Liver (tissue), 9 donors: ENCODE measurements around the gene POGZ. TPM values are rescaled to one million over a fixed set of nuclear protein-coding genes. Genes with fewer than 3 reads are reported as not detected.

Experiments used
- DNase-seq: peaks from one replicate; pipeline ENCODE4 v3.0.0-alpha.2; 2017; ENCODE audit warnings: low spot score
- H3K27ac ChIP-seq, 2 donors: one replicate each; pipeline ENCODE4 v1.7.0; 2013; ENCODE audit warnings: inconsistent platforms in 2 of 2, low read length in 2 of 2, control low read depth in 1 of 2, low read depth in 1 of 2, mild to moderate bottlenecking in 1 of 2
- H3K27me3 ChIP-seq, 4 donors: one replicate each; pipeline versions ENCODE4 v1.6.1 to v1.7.0; 2013; ENCODE audit warnings: low read length in 3 of 4, inconsistent platforms in 1 of 4, mild to moderate bottlenecking in 1 of 4, moderate library complexity in 1 of 4; ENCODE audit not compliant: control insufficient read depth in 4 of 4, insufficient read depth in 4 of 4
- H3K36me3 ChIP-seq, 4 donors: one replicate each; pipeline versions ENCODE4 v1.6.1 to v1.7.0; 2013; ENCODE audit warnings: low read length in 3 of 4, mild to moderate bottlenecking in 3 of 4, low read depth in 1 of 4, moderate library complexity in 1 of 4; ENCODE audit not compliant: control insufficient read depth in 4 of 4, insufficient read depth in 3 of 4
- H3K4me1 ChIP-seq, 4 donors: one replicate each; pipeline versions ENCODE4 v1.6.1 to v1.7.0; 2013; ENCODE audit warnings: low read length in 3 of 4, mild to moderate bottlenecking in 3 of 4, moderate library complexity in 1 of 4; ENCODE audit not compliant: control insufficient read depth in 4 of 4, insufficient read depth in 4 of 4
- H3K4me3 ChIP-seq, 3 donors: one replicate each; pipeline versions ENCODE4 v1.6.1 to v1.7.0; 2013; ENCODE audit warnings: low read length in 3 of 3, control low read depth in 1 of 3, low read depth in 1 of 3, mild to moderate bottlenecking in 1 of 3
- H3K9ac ChIP-seq, 2 donors: one replicate each; pipeline ENCODE4 v1.7.0; 2013; ENCODE audit warnings: low read length in 2 of 2, mild to moderate bottlenecking in 2 of 2, moderate library complexity in 2 of 2, control low read depth in 1 of 2, low read depth in 1 of 2
- H3K9me3 ChIP-seq, 4 donors: one replicate each; pipeline versions ENCODE4 v1.6.1 to v1.7.0; 2013; ENCODE audit warnings: low read length in 3 of 4; ENCODE audit not compliant: control insufficient read depth in 4 of 4
- EGR1 ChIP-seq, 2 donors: IDR thresholded peaks; 2 replicates each; pipeline ENCODE4 v1.6.1; 2016 to 2018; ENCODE audit warnings: antibody characterized with exemption in 2 of 2, low read depth in 2 of 2
- FOXA1 ChIP-seq: IDR thresholded peaks from 2 replicates; pipeline ENCODE4 v1.6.1; 2016; ENCODE audit warnings: antibody characterized with exemption
- FOXA2 ChIP-seq: IDR thresholded peaks from 2 replicates; pipeline ENCODE4 v1.6.1; 2016; ENCODE audit warnings: antibody characterized with exemption
- HNF4A ChIP-seq, 2 donors: conservative IDR thresholded peaks; 2 replicates each; pipeline ENCODE4 v1.6.1; 2016; ENCODE audit warnings: antibody characterized with exemption in 2 of 2, mild to moderate bottlenecking in 2 of 2
- HNF4G ChIP-seq: IDR thresholded peaks from 2 replicates; pipeline ENCODE4 v1.6.1; 2016; ENCODE audit warnings: antibody characterized with exemption
- JUND ChIP-seq, 2 donors: IDR thresholded peaks; 2 replicates each; pipeline ENCODE4 v1.6.1; 2016; ENCODE audit warnings: antibody characterized with exemption in 2 of 2
- NR2F2 ChIP-seq: IDR thresholded peaks from 2 replicates; pipeline ENCODE4 v1.6.1; 2016; ENCODE audit warnings: antibody characterized with exemption
- RAD21 ChIP-seq, 2 donors: IDR thresholded peaks; 2 replicates each; pipeline ENCODE4 v1.6.1; 2016; ENCODE audit warnings: antibody characterized with exemption in 2 of 2, mild to moderate bottlenecking in 2 of 2
- RXRA ChIP-seq, 2 donors: IDR thresholded peaks; 2 replicates each; pipeline ENCODE4 v1.6.1; 2017 to 2018; ENCODE audit warnings: antibody characterized with exemption in 2 of 2, mild to moderate bottlenecking in 1 of 2
- SP1 ChIP-seq: IDR thresholded peaks from 2 replicates; pipeline ENCODE4 v1.6.1; 2018; ENCODE audit warnings: antibody characterized with exemption, mild to moderate bottlenecking
- TAF1 ChIP-seq: conservative IDR thresholded peaks from 2 replicates; pipeline ENCODE4 v1.6.1; 2016; ENCODE audit warnings: antibody characterized with exemption, mild to moderate bottlenecking
- YY1 ChIP-seq: IDR thresholded peaks from 2 replicates; pipeline ENCODE4 v1.6.1; 2016; ENCODE audit warnings: antibody characterized with exemption, mild to moderate bottlenecking
- WGBS: extraction: QIAGEN DNeasy Blood & Tissue Kit; methylation state at CpG from one replicate; pipeline ENCODE4 v1.1.7; 2013; 5-methylcytosine and 5-hydroxymethylcytosine counted together
- polyA plus RNA-seq, 2 donors: library from polyadenylated mRNA; stranded (reverse) in 1 of 2; unstranded in 1 of 2; fragments of 200-250 nt in 1 of 2; fragments of >200 nt in 1 of 2; fragmentation: Nextera tagmentation in 1 of 2; extraction: Ambion mirVana in 1 of 2; gene quantifications; one replicate each; pipeline versions ENCODE4 v1.2.1 to v1.2.3, GENCODE V29; 2013 to 2015
- total RNA-seq, 2 donors: library from RNA; depleted of rRNA; stranded (reverse); fragments of >200 nt; gene quantifications; one replicate each; pipeline ENCODE4 v1.2.3, GENCODE V29; 2014
- TF ChIP-seq, protein P1 (sequence below): IDR thresholded peaks from 2 replicates; pipeline ENCODE4 v1.6.1; 2016; ENCODE audit warnings: antibody characterized with exemption
- TF ChIP-seq, protein P2 (sequence below): IDR thresholded peaks from 2 replicates; pipeline ENCODE4 v1.6.1; 2016; ENCODE audit warnings: antibody characterized with exemption
- TF ChIP-seq, protein P3 (sequence below): fragments of 150-350 bp; IDR thresholded peaks from 2 replicates; pipeline ENCODE4 v1.5.1; 2017; ENCODE audit warnings: improper control_type of control experiment, low read depth, low read length; ENCODE audit not compliant: missing input control
- TF ChIP-seq, protein P4 (sequence below): IDR thresholded peaks from 2 replicates; pipeline ENCODE4 v1.6.1; 2016; ENCODE audit warnings: antibody characterized with exemption
- TF ChIP-seq, protein P5 (sequence below): IDR thresholded peaks from 2 replicates; pipeline ENCODE4 v1.6.1; 2016; ENCODE audit warnings: antibody characterized with exemption, mild to moderate bottlenecking
- donor health status: healthy.
- donor health status: healthy.
- donor health status: healthy.
- donor health status: healthy.
- donor health status: healthy.

POGZ gene
- total and polyA plus RNA-seq, 4 donors, result 7.7 to 30.1 (median 17.3) TPM

DNA sequence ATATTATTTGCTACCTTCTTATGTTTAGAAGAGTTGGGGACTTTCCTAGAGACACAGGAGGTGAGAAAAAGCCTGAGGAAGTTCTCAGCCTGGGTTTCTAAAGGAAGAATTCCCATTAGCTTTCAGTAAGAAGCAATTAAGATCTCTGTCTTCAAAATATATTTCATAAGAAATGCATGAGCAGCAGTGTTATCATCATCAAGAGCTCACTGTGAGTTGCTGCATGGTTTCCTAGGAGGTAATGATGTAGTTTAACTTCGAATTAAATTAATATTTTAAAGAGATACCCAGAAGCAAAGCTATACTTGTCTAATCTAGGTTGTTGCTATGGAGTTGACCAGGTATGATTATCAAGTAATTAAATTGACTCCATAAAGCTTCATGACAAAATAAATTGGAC lies 5.7 kb upstream of the POGZ start:
- no peak overlapping the region for H3K9ac ChIP-seq
- no peaks in the 10 kb centered on the region for H3K9me3 ChIP-seq
- H3K27ac ChIP-seq, result no peak overlapping the region
- TF ChIP-seq, protein P1, sequence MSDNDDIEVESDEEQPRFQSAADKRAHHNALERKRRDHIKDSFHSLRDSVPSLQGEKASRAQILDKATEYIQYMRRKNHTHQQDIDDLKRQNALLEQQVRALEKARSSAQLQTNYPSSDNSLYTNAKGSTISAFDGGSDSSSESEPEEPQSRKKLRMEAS, result no peak
- TF ChIP-seq, protein P2, sequence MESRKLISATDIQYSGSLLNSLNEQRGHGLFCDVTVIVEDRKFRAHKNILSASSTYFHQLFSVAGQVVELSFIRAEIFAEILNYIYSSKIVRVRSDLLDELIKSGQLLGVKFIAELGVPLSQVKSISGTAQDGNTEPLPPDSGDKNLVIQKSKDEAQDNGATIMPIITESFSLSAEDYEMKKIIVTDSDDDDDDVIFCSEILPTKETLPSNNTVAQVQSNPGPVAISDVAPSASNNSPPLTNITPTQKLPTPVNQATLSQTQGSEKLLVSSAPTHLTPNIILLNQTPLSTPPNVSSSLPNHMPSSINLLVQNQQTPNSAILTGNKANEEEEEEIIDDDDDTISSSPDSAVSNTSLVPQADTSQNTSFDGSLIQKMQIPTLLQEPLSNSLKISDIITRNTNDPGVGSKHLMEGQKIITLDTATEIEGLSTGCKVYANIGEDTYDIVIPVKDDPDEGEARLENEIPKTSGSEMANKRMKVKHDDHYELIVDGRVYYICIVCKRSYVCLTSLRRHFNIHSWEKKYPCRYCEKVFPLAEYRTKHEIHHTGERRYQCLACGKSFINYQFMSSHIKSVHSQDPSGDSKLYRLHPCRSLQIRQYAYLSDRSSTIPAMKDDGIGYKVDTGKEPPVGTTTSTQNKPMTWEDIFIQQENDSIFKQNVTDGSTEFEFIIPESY, result no peak
- TF ChIP-seq FOXA2, result no peak
- TF ChIP-seq EGR1 (IDR thresholded peaks at IDR 0.05; ENCODE audit: low read depth in 2 of 2), result no peak
- TF ChIP-seq YY1, result no peak
- TF ChIP-seq JUND (IDR thresholded peaks at IDR 0.05), result no peak
- no peak for TF ChIP-seq RAD21 (IDR thresholded peaks at IDR 0.05)
- TF ChIP-seq FOXA1, result no peak
- TF ChIP-seq HNF4A (conservative IDR thresholded peaks at IDR 0.05), result no peak
- no peak for TF ChIP-seq SP1
- no peak for TF ChIP-seq NR2F2
- TF ChIP-seq, protein P3, sequence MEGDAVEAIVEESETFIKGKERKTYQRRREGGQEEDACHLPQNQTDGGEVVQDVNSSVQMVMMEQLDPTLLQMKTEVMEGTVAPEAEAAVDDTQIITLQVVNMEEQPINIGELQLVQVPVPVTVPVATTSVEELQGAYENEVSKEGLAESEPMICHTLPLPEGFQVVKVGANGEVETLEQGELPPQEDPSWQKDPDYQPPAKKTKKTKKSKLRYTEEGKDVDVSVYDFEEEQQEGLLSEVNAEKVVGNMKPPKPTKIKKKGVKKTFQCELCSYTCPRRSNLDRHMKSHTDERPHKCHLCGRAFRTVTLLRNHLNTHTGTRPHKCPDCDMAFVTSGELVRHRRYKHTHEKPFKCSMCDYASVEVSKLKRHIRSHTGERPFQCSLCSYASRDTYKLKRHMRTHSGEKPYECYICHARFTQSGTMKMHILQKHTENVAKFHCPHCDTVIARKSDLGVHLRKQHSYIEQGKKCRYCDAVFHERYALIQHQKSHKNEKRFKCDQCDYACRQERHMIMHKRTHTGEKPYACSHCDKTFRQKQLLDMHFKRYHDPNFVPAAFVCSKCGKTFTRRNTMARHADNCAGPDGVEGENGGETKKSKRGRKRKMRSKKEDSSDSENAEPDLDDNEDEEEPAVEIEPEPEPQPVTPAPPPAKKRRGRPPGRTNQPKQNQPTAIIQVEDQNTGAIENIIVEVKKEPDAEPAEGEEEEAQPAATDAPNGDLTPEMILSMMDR, result no peak
- no peak for TF ChIP-seq HNF4G
- no peak overlapping the region for H3K4me3 ChIP-seq
- no peaks in the 10 kb centered on the region for H3K27me3 ChIP-seq
- DNase-seq, result no peak
- H3K36me3 ChIP-seq, result no peaks in the 10 kb centered on the region
- H3K4me1 ChIP-seq, result peaks cover 0 to 5% (median 2%) of the 10 kb centered on the region in 4 donors
- WGBS, result 59% methylated on average over 1 of the region's 1 CpG

DNA sequence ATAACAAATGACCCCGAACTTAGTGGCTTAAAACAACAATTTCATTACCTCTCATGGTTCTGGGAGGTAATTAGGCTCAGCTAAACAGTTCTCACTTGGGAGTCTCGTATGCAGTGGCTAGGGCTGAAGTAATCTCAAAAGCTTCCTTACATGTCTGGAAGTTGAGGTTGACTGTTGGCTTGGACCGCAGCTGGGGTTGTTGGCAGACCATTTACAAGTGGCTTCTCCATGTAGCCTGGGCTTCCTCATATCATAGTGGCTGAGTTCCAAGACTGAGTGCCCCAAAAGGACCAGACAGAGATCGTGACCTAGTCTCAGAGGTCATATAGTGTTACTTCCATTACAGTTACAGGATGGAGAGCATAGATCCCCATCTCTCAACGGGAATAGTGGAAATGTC lies 2.4 kb upstream of the POGZ start:
- Histone ChIP-seq H3K4me1 (peaks cover 4 to 17% (median 13%) of the 10 kb centered on the region in 4 donors), H3K9me3 (no peaks in the 10 kb centered on the region), H3K9ac (no peak overlapping the region), H3K27me3 (no peaks in the 10 kb centered on the region), H3K36me3 (no peaks in the 10 kb centered on the region), H3K4me3 (no peak overlapping the region), H3K27ac (no peak overlapping the region)
- 83% methylated on average over 5 of the region's 5 CpGs for WGBS
- TF ChIP-seq, protein P3, result no peak
- TF ChIP-seq, protein P4, sequence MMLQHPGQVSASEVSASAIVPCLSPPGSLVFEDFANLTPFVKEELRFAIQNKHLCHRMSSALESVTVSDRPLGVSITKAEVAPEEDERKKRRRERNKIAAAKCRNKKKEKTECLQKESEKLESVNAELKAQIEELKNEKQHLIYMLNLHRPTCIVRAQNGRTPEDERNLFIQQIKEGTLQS, result no peak
- no peak for TF ChIP-seq RXRA (IDR thresholded peaks at IDR 0.05)
- TF ChIP-seq EGR1 (IDR thresholded peaks at IDR 0.05; ENCODE audit: low read depth in 2 of 2), result no peak
- TF ChIP-seq, protein P5, sequence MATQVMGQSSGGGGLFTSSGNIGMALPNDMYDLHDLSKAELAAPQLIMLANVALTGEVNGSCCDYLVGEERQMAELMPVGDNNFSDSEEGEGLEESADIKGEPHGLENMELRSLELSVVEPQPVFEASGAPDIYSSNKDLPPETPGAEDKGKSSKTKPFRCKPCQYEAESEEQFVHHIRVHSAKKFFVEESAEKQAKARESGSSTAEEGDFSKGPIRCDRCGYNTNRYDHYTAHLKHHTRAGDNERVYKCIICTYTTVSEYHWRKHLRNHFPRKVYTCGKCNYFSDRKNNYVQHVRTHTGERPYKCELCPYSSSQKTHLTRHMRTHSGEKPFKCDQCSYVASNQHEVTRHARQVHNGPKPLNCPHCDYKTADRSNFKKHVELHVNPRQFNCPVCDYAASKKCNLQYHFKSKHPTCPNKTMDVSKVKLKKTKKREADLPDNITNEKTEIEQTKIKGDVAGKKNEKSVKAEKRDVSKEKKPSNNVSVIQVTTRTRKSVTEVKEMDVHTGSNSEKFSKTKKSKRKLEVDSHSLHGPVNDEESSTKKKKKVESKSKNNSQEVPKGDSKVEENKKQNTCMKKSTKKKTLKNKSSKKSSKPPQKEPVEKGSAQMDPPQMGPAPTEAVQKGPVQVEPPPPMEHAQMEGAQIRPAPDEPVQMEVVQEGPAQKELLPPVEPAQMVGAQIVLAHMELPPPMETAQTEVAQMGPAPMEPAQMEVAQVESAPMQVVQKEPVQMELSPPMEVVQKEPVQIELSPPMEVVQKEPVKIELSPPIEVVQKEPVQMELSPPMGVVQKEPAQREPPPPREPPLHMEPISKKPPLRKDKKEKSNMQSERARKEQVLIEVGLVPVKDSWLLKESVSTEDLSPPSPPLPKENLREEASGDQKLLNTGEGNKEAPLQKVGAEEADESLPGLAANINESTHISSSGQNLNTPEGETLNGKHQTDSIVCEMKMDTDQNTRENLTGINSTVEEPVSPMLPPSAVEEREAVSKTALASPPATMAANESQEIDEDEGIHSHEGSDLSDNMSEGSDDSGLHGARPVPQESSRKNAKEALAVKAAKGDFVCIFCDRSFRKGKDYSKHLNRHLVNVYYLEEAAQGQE, result no peak
- TF ChIP-seq TAF1, result no peak
- TF ChIP-seq, protein P1, result no peak
- no peak for DNase-seq
